Measurements from ENCODE around the gene RAI1.

The RAI1 gene

DNA sequence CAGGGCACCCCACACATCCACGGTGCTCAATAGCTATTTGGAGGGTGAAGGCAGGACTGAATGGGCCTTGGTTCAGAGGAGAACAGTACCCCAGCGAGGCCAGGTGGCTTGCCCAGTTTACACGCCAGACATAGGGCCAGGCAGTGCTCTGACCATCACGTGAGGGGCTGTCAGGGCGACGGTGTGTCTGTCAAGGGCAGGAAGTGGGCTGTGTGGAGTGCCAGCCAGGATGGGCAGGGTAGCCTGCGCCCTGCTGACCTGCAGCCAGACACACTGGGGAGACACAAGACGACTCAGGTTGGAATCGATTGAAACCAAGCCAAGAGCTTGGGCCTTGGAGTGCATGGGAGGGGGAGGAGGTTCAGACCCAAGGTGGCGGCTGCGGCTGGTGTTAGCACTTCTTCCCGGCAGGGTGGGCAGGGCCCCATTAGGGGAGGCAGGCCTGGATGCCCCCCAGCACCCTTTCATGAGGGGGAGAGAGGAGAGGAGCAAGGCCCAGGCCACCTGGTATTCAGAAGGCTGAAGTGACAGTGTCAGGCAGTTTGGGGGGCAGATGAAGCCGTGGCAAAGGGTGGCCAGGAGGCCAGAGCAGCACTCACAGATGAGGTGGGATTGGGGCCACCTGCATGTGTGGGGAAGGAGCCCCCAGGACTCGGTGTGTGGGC is 87.3 kb downstream of the RAI1 start:
- FAIRE-seq, result no peak

DNA sequence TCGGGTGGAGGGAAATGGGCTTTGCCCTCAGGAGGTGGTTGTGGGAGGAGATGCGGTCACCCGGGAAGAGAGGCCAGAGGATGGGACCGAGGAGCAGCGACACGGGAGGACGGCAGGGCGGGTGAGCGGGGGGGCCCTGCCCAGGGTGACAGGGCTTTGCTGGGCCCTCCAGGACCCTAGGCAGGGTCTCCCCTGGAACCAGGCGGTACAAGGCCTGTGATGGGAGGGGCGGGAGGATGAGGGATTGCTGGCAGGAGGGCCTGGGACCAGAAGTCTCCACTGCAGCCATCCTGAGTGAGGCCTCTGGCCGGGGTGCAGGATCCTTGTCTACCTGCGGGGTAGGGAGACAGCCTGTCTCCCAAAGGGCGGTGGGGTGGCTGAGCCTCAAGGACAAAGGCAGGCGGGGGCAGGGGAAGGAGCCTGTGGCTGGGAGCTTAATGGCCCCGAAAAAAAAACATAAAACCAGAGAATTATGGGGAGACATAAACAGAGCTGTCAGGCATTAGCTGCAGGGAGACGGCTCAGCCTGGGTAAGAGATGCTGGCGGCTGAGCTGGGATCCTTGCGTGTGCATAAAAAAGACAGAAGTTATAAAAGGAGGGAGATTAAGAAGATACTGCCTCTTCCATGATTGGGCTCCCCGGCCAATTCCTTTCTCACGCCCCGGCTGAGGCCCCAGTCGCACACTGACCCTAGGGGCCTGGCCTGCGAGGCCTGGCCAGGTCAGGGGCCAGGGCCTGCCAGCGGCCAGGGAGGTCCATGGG is 88.8 kb downstream of the RAI1 start:
- FAIRE-seq, result no peak

DNA sequence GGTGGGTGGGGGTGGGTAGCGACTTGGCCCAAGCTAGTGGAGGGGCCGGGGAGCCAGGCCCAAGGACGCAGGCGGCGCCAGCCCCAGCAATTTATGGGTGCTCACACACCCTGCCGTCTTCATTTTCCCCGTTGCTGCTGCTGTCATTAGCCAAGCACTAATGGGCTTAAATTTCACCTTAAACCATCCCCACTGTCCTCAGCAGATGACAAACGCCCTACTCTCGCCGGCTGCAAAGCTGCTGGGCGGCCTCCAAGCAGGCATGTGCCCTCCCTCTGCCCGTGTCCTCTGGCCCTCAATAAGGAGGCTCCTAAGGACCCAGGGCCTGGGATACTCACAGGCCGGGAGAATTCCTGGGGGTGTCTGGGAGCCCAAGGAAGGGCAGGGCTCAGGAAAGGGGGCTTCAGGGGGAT is 89.4 kb downstream of the RAI1 start:
- no peak for FAIRE-seq

DNA sequence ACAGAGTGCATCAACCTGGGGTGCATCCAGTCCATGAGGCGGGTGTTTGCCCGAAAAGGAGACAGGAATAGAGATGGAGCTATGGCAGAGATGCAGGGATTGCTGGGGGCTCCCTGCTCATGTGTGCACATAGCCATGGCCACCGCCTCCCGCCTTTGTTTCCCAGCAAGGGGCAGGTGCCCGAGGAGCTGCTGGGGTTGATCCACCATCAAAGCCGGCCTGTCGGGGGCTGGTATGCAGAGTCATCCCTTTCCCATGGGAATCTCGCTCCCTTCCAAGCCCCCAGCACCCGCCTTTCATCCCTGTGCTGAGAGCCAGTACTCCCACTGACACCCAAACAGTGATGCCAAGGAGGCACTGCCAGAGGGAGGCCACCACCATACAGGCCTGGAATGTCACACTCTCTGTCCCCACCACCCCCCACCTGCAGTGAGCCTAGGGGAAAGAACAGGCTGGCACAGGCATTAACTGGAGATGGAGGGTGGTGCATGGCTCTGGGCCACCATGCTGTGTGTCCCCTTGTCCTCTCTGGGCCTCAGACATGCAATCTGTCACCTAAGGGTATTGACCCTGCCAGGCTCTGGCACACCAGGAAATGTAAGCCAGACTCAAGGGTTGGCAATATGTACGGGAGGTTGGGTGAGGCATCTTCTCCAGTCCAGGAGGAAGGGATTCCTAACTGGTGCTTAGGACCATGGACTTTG is 90.4 kb downstream of the RAI1 start:
- FAIRE-seq, result no peak

DNA sequence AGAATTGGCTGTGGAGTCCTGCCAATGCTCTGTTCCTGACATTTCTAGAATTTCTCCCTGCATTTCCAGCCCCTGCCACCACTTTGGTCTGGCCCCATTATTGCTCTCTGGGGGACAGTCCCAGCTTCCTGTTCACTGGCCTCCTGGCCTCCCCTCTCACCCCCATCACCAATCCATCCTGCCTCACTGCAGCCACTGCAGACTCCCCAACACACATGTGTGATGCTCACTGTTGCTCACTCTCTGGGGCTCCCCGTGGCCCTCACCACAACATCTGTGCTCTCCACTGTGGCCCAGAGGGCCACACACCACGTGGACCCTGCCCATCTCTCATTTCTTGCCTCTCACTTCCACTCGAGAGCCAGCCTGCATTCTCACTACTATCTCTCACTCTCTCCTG is 91.0 kb downstream of the RAI1 start:
- FAIRE-seq, result no peak

DNA sequence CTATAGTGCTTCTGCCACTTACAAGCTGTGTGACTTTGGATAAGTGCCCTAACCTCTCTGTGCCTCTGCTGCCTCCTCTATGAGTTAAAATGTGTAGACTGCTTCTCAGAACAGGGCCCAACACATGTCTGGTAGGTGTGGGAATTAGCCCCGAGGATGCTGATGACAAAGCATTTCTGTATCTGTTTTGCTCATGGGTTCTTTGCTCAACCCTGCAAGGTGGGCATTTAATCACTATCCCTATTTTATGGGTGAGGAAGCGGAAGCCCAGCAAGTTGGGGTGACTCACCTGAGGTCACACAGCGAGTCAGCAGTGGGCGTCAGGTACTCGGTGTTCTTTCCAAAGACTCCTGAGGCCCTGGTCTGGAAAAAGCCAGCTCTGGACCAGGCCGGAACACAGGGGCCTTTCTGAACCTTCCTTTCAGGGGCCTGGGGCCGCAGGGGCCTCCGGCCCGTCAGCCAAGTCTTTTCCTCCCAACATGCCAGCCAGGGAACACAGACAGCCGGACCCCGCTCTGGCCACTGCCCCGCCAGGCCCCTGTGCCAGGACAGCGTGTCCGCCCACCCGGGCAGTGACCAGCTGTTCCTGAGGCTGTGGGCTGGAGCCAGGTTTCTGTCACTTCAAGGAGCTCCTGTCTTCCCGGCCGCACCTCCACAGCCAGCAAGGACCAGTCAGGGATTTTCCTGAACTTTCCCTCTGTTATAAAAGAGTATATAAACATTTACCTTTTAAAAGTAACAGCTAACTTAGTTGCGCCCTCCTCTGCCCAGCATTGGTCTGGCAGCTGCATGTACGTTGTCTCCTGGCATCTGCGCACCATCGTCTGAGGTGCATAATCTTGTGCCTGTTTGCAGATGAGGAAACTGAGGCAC is 93.0 kb downstream of the RAI1 start:
- FAIRE-seq, result no peak

DNA sequence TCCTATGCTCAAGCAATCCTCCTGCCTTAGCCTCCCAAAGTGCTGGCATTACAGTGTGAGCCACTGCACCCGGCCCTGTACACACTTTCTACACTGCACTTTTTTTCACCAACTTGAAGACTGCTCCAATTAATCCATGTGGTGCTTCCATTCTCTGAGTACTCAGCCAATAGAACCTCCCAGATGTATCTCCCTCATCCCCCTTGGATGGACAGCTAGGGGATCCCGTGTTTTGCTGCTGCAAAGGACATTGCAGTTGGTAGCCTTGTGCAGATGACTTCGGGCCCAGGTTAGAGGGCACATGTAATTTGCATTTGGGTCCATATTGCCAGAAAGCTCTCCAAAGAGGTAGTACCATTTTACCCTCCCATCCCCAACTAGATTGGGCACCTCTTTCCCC is 95.6 kb downstream of the RAI1 start:
- no peak for FAIRE-seq

DNA sequence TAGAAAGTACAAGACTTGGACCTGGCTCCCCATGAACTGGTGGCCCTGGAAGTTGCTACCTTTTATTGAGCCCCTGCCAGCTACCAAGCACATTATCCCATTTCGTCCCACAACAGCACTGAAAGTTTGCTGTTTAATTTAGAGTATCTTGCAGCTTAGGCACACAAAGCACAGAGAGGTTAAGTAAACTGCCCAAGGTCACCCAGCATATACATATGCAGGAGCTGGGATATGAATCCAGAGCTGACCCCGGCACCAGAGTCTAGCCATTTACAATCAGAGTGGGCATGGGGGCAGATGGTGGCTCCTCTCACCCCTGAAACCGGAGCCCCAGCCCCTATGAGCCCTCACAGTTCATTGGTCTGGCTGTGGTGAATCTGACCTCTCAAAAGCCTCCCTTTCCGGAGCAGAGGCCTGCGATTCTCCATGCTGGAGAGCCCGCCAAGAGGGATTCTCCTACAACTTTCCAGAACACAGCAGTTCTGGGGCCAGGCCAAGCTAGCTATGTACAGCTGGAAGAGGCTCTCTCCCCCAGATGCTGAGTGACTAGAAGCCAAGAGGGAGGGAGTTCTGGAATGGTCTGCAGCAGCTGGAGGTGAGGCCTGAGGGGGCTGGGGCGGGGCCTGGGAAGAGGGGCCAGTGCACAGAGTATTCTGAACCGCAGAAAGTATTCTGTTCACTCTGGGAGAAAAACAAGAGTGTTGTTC is 97.2 kb downstream of the RAI1 start:
- no peak for FAIRE-seq

DNA sequence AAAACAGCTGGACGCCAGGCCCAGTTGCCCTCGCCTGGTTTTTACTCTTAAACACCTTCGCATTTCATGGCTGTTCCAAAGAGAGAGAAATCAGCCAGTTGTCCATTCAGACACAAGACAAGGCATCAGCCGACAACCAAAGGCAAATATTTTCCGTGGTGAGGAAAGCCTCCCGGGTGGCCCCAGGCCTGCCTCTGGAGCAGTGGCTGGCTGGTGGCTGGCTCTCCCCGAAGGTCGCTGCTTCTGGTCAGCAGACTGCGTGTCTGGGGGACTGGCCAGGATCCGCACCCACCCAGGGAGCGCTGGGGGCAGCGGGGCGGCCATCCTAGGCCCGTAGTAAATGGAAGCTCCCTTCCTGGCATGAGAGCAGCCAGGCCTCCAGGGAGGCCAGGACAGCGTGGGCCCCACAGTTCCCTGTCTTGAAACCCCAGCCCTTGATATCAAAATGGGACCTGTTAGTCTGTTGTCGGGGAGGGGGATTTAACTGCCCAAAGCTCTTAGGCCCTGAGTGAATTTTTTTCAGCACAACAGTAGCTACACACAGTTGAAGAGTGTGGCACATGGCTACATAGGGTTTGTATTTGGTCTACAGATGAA is 97.9 kb downstream of the RAI1 start:
- FAIRE-seq, result no peak

DNA sequence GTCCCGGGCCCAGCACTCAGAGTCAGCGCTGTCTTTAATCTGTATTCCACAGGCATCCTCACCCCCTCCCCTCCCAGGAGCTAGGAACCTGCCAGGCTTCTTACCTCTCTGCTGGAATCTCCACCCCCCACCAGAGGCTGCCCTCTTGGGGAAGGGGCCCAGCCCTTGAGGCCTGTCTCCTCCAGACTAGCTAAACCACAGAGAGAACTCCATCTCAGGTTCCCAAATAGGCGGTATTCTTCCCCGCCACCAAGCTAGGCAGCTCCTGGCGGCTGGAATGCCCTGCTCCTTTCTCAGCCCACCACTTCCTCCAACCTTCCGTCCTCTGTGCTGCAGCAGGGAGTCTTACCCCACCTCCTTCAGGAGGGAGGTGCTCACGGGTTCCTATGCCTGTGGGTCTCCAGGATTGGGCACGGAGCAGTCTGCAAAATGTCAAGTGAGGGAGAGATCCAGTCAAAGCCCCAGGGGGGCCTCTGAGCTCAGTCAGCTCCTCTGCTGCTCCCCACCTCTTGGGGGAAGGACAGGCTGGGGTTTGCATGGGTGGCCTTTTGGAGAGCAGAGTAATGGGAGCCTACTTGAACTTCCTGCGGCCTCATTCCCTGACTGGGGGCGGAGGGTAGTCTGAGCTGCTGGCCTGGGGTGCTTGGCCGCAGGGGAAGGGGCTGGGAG is 99.8 kb downstream of the RAI1 start:
- FAIRE-seq, result no peak

DNA sequence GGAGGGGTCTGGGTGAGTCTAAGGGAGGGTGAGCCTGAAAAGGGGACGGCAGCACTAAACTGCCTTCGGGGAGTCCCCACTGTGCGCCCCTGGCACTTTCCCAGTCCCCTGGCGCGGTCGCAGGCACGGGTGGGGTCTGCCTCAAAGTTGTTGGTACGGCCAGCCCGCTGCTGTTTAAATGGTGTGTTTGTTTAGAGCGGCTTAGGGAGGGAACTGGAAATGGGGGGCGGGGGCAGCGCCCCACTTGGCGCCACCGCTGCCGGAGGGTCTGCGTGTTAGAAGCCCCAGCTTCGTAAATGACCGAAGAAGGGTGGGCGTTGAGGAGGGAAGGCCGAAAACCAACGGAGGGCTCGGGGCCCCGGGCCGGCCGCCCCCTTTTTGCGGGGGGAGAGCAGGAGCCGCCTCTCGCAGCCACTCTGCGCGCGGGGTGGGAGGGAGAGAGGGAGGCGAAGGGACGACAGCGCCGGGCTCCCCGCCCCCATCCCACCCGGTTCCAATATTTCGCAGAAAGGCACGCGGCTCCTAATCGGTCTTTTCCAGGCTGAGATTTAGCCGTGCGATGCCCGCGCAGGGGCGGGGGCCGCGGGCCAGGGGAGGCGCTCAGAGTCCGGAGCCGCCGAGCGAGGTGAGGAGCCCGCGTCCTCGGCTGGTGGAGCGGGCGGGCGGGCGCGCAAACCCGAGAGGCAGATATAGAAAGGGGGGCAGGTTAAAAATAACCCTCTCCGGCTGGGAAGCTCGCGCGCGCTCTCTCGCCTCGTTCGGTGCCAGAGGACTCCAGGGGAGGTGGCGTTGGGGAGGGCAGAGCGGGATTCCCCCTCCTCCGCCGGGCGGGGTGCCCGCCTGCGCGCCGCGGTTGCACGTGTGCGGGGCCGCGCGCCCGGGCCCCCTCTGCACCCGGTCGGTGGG is 100.6 kb downstream of the RAI1 start:
- no peak for FAIRE-seq

DNA sequence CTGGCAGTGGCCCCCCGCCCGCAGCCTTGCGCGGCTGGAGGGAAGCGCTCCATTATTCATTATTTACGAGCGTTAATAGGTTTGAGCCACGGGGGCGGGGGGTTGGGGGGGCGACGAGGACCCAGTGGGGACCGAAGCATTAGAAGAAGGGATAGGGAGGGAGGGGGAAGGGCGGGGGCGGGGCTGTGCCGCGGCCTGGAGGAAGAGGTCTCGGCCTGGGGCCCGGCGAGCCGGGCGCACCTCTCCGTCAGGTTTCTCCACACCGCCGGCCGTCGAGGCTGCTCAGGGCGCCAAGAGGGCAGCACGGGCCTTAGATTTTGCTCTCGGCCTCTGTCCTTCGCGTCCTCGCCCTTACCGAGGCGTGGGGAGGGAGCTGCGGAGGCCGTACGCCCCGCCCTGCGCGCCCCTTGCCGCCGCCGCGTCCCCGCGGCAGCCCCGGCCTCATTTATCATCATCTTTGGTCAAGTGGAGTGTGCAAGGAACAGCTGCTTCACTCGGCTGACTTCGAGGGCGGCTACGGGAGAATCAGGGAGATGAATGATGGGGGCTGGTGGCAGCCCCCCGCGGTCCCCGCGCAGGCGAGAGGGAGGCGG is 101.4 kb downstream of the RAI1 start:
- no peak for FAIRE-seq

DNA sequence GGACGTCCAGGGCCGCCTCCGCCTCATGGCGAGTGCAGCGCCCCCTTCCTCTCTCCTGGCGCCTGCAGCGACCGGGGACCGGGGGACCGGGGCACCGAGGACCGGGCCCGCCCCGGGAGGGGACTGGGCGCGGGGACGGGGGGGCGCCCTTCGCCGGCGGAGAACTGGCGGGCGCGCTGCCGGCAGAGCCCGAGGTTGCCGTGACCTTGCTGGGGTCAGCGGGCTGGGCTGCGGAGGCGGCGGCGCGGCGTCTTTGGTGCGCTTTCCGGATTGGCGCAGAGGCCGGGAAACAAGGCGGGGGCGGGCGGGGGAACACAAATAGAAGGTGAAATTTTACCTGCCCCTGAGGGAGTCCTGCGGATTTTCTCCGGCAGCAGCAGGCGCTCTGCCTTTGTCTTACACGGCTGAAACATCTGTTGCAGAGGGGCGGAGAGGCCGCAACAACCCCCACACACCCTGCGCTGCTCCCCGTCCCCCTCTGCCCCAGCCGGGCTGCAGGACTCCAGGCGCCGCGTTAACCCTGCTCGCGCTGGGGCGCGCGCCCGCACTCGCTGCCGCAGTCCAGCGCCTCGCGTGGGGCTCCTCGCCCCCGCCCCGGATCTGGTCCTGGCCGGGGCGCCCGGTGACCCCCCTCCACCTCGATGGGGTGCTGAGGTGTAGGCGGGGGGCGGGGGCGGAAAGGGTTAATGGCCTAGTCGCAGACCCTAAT is 102.0 kb downstream of the RAI1 start:
- no peak for FAIRE-seq

DNA sequence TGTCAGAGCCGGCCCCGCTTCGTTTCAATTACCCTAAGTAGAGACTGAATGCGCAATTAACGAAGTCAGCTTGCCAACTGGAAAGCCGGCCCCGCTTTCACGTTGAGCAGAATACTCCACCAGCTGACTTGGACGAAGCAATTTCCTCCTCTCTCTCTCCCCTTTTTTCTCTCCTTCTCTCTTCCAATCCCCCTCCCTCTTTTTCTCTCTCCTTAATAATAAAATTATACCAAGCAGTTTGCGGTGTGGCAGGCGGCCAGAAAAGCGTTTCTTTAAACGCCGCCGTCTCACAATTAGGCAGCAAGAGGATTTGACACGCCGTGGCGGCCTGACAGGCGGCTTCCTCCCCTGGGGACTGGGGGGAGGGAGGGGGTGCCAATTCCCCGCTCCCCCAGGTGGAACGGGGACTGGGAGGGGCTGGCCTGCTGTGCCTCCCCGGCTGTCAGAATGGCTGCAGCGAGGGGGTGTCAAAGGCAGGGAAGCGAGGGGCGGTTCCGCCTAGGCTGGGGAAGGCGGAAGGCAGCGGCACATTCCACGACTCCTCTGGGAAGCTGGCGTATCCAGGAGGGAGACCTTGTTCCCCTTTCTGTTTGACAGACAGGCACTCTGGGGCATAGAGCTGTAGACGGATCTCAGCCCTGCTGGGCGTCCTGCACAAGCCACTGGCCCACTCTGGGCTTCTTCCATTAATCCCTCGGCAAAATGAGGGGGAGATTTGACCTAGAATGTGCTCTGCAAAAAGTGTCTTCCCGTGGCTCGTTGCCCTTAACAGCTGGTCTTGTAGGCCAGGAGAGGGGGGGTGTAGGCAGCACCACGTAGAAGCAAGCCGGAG is 102.8 kb downstream of the RAI1 start:
- FAIRE-seq, result no peak

DNA sequence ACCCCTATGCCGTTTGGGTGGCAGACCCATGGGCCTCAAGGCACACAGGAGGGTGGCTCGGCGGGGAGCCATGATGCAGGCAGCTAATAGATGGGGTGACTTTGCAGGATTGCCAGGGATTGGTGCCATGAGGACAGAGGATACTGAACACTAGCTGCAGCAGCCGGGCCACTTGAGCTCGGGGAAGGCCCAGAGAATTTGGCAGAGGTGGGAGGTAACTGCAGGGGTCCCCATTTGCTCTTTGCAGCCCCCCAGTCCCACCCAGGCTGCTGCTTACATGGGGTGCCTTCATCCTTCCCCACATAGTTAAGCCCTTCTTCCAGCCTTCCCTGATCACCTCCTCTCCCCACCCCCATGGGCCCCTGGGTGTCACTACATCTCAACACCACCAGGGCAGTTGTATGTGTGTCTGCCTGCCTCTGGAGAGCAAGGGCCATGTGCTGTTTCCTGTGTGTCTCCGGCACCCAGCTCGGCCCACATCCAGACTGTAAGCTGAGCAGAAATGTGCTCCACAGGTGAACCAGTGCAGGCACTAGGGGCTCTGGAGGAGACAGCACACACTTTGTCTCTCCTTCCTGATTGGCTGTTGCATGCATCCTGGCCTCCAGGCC is 103.5 kb downstream of the RAI1 start:
- no peak for FAIRE-seq

DNA sequence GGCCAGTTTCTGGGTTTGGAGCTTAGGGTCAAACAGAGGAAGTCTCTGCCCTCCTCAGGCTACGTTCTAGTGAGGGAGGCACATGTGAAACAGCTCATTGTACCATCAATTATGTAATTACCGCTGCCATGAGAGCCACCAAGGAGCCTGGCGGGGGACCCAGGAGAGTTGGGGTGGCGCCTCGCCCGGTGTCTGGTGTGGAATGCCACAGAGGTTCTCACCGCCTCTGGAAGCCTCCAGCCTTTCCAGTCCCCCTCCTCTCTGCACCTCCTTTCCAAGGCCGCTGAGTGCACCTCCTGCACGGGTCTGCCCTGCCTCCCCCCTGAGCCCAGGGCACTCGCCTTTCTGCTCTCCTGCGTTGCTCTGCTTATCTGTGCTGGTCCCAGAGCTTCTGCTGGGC is 104.1 kb downstream of the RAI1 start:
- FAIRE-seq, result no peak

DNA sequence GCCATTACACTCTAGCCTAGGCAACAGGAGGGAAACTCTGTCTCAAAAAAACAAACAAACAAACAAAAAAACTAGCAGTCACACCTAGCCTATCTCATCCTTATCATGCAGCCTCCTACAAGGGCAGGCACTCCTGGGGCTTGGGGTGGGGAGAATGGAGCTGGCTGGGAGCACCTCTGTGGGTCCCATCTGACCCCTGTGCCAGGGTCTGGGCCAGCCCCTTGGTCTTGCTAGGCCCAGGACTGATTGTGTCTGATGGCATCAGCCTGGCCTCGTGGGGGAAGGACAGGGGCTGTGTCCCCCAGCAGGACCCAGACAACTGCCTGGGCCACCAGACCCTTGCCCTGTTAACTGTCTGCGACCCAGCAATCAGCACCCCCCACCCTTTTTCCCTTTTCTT is 105.7 kb downstream of the RAI1 start:
- no peak for FAIRE-seq

DNA sequence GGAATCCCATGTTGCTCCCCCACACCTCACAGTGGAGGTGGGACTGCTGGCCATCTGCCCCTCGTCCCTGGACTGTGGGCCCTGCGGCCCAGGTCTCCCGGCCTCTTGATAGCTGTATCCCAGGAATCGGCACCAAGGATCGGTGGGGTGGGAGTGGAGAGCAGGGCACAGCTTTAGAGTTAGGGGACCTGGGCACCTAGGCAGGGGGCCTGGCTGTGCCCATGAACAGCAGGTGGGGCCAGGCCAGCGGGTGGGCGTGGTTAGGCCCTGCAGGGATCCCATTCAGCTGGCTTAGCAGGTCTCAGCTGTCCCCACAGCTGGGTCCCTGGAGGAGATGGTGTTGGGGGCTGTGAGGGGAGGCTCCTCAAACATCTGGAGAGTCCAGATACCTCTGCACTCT is 106.3 kb downstream of the RAI1 start:
- FAIRE-seq, result no peak

Data from TTC549 (cell line).